A549 (cell line): ENCODE results near the gene LRRC47. TPM values are rescaled to one million over a fixed set of nuclear protein-coding genes. Genes with fewer than 3 reads are reported as not detected.

Experiments used
- ATAC-seq, 2 experiments: fragments of 200-7000 bp in 1 of 2; fragments of >200 bp in 1 of 2; cut with Nextera tagmentation in 1 of 2; cut with Tn5 transposase in 1 of 2; 3 replicates each; pipeline versions ENCODE4 v1.8.0 to v1.9.1; 2018 to 2020; ENCODE audit warnings: mild to moderate bottlenecking in 1 of 2, moderate library complexity in 1 of 2
- CTCF ChIA-PET: fragments of 300-600 bp; sonication (Branson Sonifier 250); formaldehyde crosslinking; extraction: SDS; loops from one replicate; lab custom pipeline; 2021; ENCODE audit warnings: antibody characterized with exemption, inconsistent platforms; lab: Yijun Ruan, JAX
- POLR2A ChIA-PET: fragments of 350-600 bp; formaldehyde crosslinking; extraction: SDS; loops from one replicate; lab custom pipeline; 2021; ENCODE audit warnings: antibody characterized with exemption, inconsistent platforms; lab: Yijun Ruan, JAX
- DNase-seq, 2 experiments: peaks; one replicate each; pipeline versions ENCODE4 v3.0.0 to v3.0.0-alpha.2; 2011 to 2016; ENCODE audit warnings: low read depth in 1 of 2, low spot score in 1 of 2
- FAIRE-seq: peaks from 2 replicates; lab custom pipeline; 2011; peaks lifted over from hg19 to GRCh38; lab: Jason Lieb, UNC
- H3K27ac ChIP-seq, 2 experiments: fragments of >200 bp; sonication (Bioruptor Twin); formaldehyde crosslinking; 3 replicates each; pipeline ENCODE4 v1.5.1; 2016 to 2017
- H3K4me1 ChIP-seq: fragments of >200 bp; sonication (Bioruptor Twin); formaldehyde crosslinking; 3 replicates; pipeline ENCODE4 v1.6.1; 2016
- H3K4me2 ChIP-seq: fragments of >200 bp; sonication (Bioruptor Twin); formaldehyde crosslinking; 3 replicates; pipeline ENCODE4 v1.6.1; 2016
- H3K4me3 ChIP-seq: fragments of >200 bp; sonication (Bioruptor Twin); formaldehyde crosslinking; 3 replicates; pipeline ENCODE4 v1.5.1; 2016
- H3K9me3 ChIP-seq: fragments of >200 bp; sonication (Bioruptor Twin); formaldehyde crosslinking; 3 replicates; pipeline ENCODE4 v1.6.1; 2016
- CBX8 ChIP-seq: fragments of 200-600 bp; sonication (generic); IDR thresholded peaks from 2 replicates; pipeline ENCODE4 v1.6.1; 2016
- CHD2 ChIP-seq: fragments of 150-350 bp; IDR thresholded peaks from 2 replicates; pipeline ENCODE4 v1.6.1; 2014; ENCODE audit warnings: low read length; ENCODE audit not compliant: partially characterized antibody
- CHD4 ChIP-seq: fragments of 200-600 bp; sonication (generic); IDR thresholded peaks from 2 replicates; pipeline ENCODE4 v1.6.1; 2016; ENCODE audit warnings: antibody characterized with exemption, mild to moderate bottlenecking, borderline replicate concordance
- EHF ChIP-seq: fragments of 250-450 bp; sonication (Bioruptor Pico); IDR thresholded peaks from 2 replicates; pipeline ENCODE4 v1.5.0; 2020; ENCODE audit warnings: mild to moderate bottlenecking
- EHMT2 ChIP-seq: fragments of 200-600 bp; sonication (generic); IDR thresholded peaks from 2 replicates; pipeline ENCODE4 v1.6.1; 2016; ENCODE audit warnings: antibody characterized with exemption, low read depth, mild to moderate bottlenecking, moderate library complexity
- ESRRA ChIP-seq: fragments of 150-350 bp; IDR thresholded peaks from 2 replicates; pipeline ENCODE4 v1.6.1; 2014; ENCODE audit warnings: mild to moderate bottlenecking, low read length, borderline replicate concordance
- FOXS1 ChIP-seq: fragments of 250-450 bp; sonication (Bioruptor Pico); IDR thresholded peaks from 2 replicates; pipeline ENCODE4 v1.5.0; 2020; ENCODE audit warnings: mild to moderate bottlenecking, moderate library complexity
- HDAC2 ChIP-seq: fragments of 200-600 bp; sonication (generic); IDR thresholded peaks from 2 replicates; pipeline ENCODE4 v1.6.1; 2016
- HEYL ChIP-seq: fragments of 250-450 bp; sonication (Bioruptor Pico); IDR thresholded peaks from 2 replicates; pipeline ENCODE4 v1.8.0; 2021; ENCODE audit warnings: mild to moderate bottlenecking, moderate library complexity
- HOXB13 ChIP-seq: fragments of 250-450 bp; sonication (Bioruptor Pico); IDR thresholded peaks from 2 replicates; pipeline ENCODE4 v1.5.0; 2020; ENCODE audit warnings: low read depth, mild to moderate bottlenecking, moderate library complexity
- HOXB5 ChIP-seq: fragments of 250-450 bp; sonication (Bioruptor Pico); IDR thresholded peaks from 2 replicates; pipeline ENCODE4 v1.5.0; 2020; ENCODE audit warnings: mild to moderate bottlenecking, moderate library complexity
- JUN ChIP-seq, 2 experiments: fragments of >200 bp; sonication (Bioruptor Twin); formaldehyde crosslinking; IDR thresholded peaks; 2 replicates in 1 of 2; 3 replicates in 1 of 2; pipeline ENCODE4 v1.6.1; 2016 to 2017
- KDM1A ChIP-seq: fragments of 200-600 bp; sonication (generic); IDR thresholded peaks from 2 replicates; pipeline ENCODE4 v1.6.1; 2016; ENCODE audit warnings: low read depth, mild to moderate bottlenecking
- KDM5A ChIP-seq: fragments of 200-600 bp; sonication (generic); IDR thresholded peaks from 2 replicates; pipeline ENCODE4 v1.6.1; 2016; ENCODE audit warnings: antibody characterized with exemption, mild to moderate bottlenecking
- MAX ChIP-seq: IDR thresholded peaks from 2 replicates; pipeline ENCODE4 v1.6.1; 2012
- PHF8 ChIP-seq: fragments of 200-600 bp; sonication (generic); IDR thresholded peaks from 2 replicates; pipeline ENCODE4 v1.6.1; 2016; ENCODE audit warnings: low read depth, mild to moderate bottlenecking, antibody characterized with exemption, moderate library complexity, borderline replicate concordance
- POLR2AphosphoS2 ChIP-seq: conservative IDR thresholded peaks from 2 replicates; pipeline ENCODE4 v1.6.1; 2012; ENCODE audit warnings: low read length, improper control_type of control experiment, inconsistent platforms
- RAD21 ChIP-seq, 2 experiments: fragments of >200 bp in 1 of 2; sonication (Bioruptor Twin) in 1 of 2; formaldehyde crosslinking in 1 of 2; IDR thresholded peaks in 1 of 2; conservative IDR thresholded peaks in 1 of 2; 2 replicates in 1 of 2; 3 replicates in 1 of 2; pipeline ENCODE4 v1.6.1; 2012 to 2018; ENCODE audit warnings: inconsistent platforms in 1 of 2
- RCOR1 ChIP-seq: fragments of 150-350 bp; IDR thresholded peaks from 2 replicates; pipeline ENCODE4 v1.6.1; 2014; ENCODE audit warnings: antibody characterized with exemption, low read length, low read depth
- RFX5 ChIP-seq: fragments of 450-650 bp; IDR thresholded peaks from 2 replicates; pipeline ENCODE4 v1.7.1; 2014; ENCODE audit warnings: antibody characterized with exemption, mild to moderate bottlenecking, moderate library complexity
- RNF2 ChIP-seq: fragments of 200-600 bp; sonication (generic); IDR thresholded peaks from 2 replicates; pipeline ENCODE4 v1.6.1; 2016; ENCODE audit warnings: low read depth, mild to moderate bottlenecking, antibody characterized with exemption, moderate library complexity, borderline replicate concordance
- TP53 ChIP-seq: fragments of 250-450 bp; sonication (Bioruptor Pico); IDR thresholded peaks from 2 replicates; pipeline ENCODE4 v1.5.0; 2021; ENCODE audit warnings: mild to moderate bottlenecking, moderate library complexity
- ZC3H11A ChIP-seq: fragments of 450-650 bp; IDR thresholded peaks from 2 replicates; pipeline ENCODE4 v1.6.1; 2014; ENCODE audit warnings: antibody characterized with exemption, mild to moderate bottlenecking
- ZFP36 ChIP-seq: fragments of 450-650 bp; IDR thresholded peaks from 2 replicates; pipeline ENCODE4 v1.6.1; 2014; ENCODE audit warnings: borderline replicate concordance; ENCODE audit not compliant: partially characterized antibody
- ZNF302 ChIP-seq: fragments of 250-450 bp; sonication (Bioruptor Pico); IDR thresholded peaks from 2 replicates; pipeline ENCODE4 v1.9.0; 2021; ENCODE audit warnings: inconsistent platforms, mild to moderate bottlenecking, moderate library complexity
- WGBS: methylation state at CpG from one replicate; pipeline ENCODE4 v1.1.6; 2017; ENCODE audit errors: missing lambda C conversion rate; 5-methylcytosine and 5-hydroxymethylcytosine counted together
- polyA plus RNA-seq, 4 experiments: library from polyadenylated mRNA; depleted of rRNA in 3 of 4; stranded (reverse); fragments of >200 nt; fragmentation: RNase III in 1 of 4; extraction: RNeasy Plus Mini Kit Qiagen cat#74134 plus additional on column Dnase treatment in 1 of 4; gene quantifications; 2 replicates in 3 of 4; 3 replicates in 1 of 4; pipeline ENCODE4 v1.2.3, GENCODE V29; 2011 to 2017
- TF ChIP-seq, protein P1 (sequence below): fragments of 250-450 bp; sonication (Bioruptor Pico); IDR thresholded peaks from 2 replicates; pipeline ENCODE4 v1.5.0; 2020; ENCODE audit warnings: low read depth, mild to moderate bottlenecking, moderate library complexity
- TF ChIP-seq, protein P2 (sequence below): fragments of 150-350 bp; IDR thresholded peaks from 2 replicates; pipeline ENCODE4 v1.6.1; 2014; ENCODE audit warnings: low read depth, mild to moderate bottlenecking, low read length

LRRC47 gene
- polyA plus RNA-seq, 2 of the 4 experiments (the other 2 are of a cell fraction) = 28.5 to 41.6 TPM

- ChIA-PET POLR2A (no interaction called here), CTCF (no interaction called here)
- no peak for DNase-seq
- ATAC-seq = no peak
- Histone ChIP-seq H3K9me3 (peaks cover 7% of the 10 kb centered on the region; the same call in 2 of the 3 replicates), H3K4me2 (no peak overlapping the region), H3K4me3 (no peak overlapping the region), H3K4me1 (no peaks in the 10 kb centered on the region), H3K27ac (no peak overlapping the region)
- 92% methylated on average over 6 of the region's 6 CpGs for WGBS
- no peak for FAIRE-seq
- no peak for TF ChIP-seq EHF
- TF ChIP-seq ZNF302 (CRISPR knock-in tag) = no peak
- no peak for TF ChIP-seq ZFP36
- no peak for TF ChIP-seq RNF2
- no peak for TF ChIP-seq KDM5A
- no peak for TF ChIP-seq POLR2AphosphoS2
These were observed 40.9 kb upstream of the LRRC47 start for GRCh38 chr1:3837200-3837599.

GRCh38 chr1:3836421-3836820, 40.1 kb upstream of the LRRC47 start:
- POLR2A ChIA-PET = no interaction called here
- Histone ChIP-seq H3K9me3 (peaks cover 7% of the 10 kb centered on the region; the same call in 2 of the 3 replicates), H3K4me3 (no peak overlapping the region), H3K4me2 (no peak overlapping the region), H3K27ac (no peak overlapping the region), H3K4me1 (no peaks in the 10 kb centered on the region)
- DNase-seq (no peak), ATAC-seq (no peak), FAIRE-seq (no peak)
- TF ChIP-seq PHF8 = no peak
- TF ChIP-seq CHD4 = no peak
- TF ChIP-seq, protein P1, sequence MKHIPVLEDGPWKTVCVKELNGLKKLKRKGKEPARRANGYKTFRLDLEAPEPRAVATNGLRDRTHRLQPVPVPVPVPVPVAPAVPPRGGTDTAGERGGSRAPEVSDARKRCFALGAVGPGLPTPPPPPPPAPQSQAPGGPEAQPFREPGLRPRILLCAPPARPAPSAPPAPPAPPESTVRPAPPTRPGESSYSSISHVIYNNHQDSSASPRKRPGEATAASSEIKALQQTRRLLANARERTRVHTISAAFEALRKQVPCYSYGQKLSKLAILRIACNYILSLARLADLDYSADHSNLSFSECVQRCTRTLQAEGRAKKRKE (CRISPR knock-in tag) = no peak
- TF ChIP-seq JUN (IDR thresholded peaks at IDR 0.05) = no peak
- TF ChIP-seq, protein P2, sequence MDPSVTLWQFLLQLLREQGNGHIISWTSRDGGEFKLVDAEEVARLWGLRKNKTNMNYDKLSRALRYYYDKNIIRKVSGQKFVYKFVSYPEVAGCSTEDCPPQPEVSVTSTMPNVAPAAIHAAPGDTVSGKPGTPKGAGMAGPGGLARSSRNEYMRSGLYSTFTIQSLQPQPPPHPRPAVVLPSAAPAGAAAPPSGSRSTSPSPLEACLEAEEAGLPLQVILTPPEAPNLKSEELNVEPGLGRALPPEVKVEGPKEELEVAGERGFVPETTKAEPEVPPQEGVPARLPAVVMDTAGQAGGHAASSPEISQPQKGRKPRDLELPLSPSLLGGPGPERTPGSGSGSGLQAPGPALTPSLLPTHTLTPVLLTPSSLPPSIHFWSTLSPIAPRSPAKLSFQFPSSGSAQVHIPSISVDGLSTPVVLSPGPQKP = no peak
- CTCF ChIA-PET = no interaction called here
- 93% methylated on average over 11 of the region's 11 CpGs for WGBS

DNA sequence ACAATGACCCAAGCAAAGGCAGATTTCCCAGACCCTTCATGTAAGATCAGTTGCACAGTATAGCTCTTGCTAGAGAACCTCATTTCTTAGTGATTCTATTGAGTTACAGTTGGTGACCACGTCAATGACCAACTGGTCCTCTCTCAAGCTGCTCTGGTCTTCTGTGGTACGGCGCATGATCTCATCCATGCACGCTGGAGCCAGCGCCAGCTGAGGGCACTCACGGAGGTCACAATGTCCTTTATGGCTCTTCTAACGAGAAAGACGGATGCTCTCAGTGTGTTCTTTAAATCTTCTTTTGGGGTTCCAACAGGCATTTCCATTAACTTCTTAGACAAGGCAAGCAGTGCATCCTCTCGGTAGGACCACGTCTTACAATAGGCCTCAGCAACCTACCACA, 38.4 kb upstream of the LRRC47 start:
- CTCF ChIA-PET = no interaction called here
- Histone ChIP-seq H3K9me3 (peaks cover 7% of the 10 kb centered on the region; the same call in 2 of the 3 replicates), H3K4me3 (no peak overlapping the region), H3K27ac (no peak overlapping the region), H3K4me1 (no peaks in the 10 kb centered on the region), H3K4me2 (no peak overlapping the region)
- DNase-seq = no peak
- POLR2A ChIA-PET = no interaction called here
- TF ChIP-seq KDM1A (no peak), EHMT2 (no peak), RFX5 (no peak), HOXB13 (CRISPR knock-in tag) (no peak), FOXS1 (CRISPR knock-in tag) (no peak), HEYL (CRISPR knock-in tag) (no peak), HOXB5 (no peak), HDAC2 (no peak), RAD21 (conservative IDR thresholded peaks at IDR 0.05 in 1 of 2, IDR thresholded peaks at IDR 0.05 in 1 of 2) (no peak), PHF8 (no peak), CHD2 (no peak), TP53 (CRISPR knock-in tag) (no peak), POLR2AphosphoS2 (no peak), MAX (no peak), ZC3H11A (no peak), ESRRA (no peak), RCOR1 (no peak), CBX8 (no peak)
- TF ChIP-seq, protein P2 = no peak
- no peak for FAIRE-seq
- no peak for ATAC-seq
- WGBS = 94% methylated on average over 10 of the region's 10 CpGs
